C4-2B (cell line): ENCODE results near the gene PARVB.

Experiments
- CTCF ChIP-seq: fragments of 450-650 bp; conservative IDR thresholded peaks from 2 replicates; pipeline ENCODE4 v1.5.1; 2017; ENCODE audit warnings: mild to moderate bottlenecking
- ZFX ChIP-seq: fragments of 450-650 bp; IDR thresholded peaks from 2 replicates; pipeline ENCODE4 v1.6.1; 2017

- TF ChIP-seq CTCF = no peak
- TF ChIP-seq ZFX = no peak
Observed at GRCh38 chr22:44205516-44206329, 181.6 kb downstream of the PARVB start.
